Activated CD4-positive, alpha-beta memory T cell treated with anti-CD3 and anti-CD28 coated beads, Interleukin-2, amount 10 ng/mL, durations not matched to agents 7 days and 5 days (primary cell): ENCODE measurements around the gene SLC38A10. TPM values are rescaled to one million over a fixed set of nuclear protein-coding genes. Genes with fewer than 3 reads are reported as not detected.

ENCODE experiments used
- CTCF ChIA-PET: fragments of 350-600 bp; sonication (Branson Sonifier 250); formaldehyde crosslinking; loops from one replicate; lab custom pipeline; 2021; ENCODE audit warnings: antibody characterized with exemption, inconsistent platforms; lab: Charles Lee
- POLR2A ChIA-PET: fragments of 350-600 bp; sonication (Branson Sonifier 250); formaldehyde crosslinking; loops from one replicate; lab custom pipeline; 2021; ENCODE audit warnings: antibody characterized with exemption; lab: Charles Lee
- DNase-seq: peaks from one replicate; pipeline ENCODE4 v3.0.0-alpha.2; 2020
- H3K27ac Mint-ChIP-seq: one replicate; pipeline ENCODE4 v1.8.0; 2021; ENCODE audit warnings: mild to moderate bottlenecking, mixed read lengths
- H3K27me3 Mint-ChIP-seq: one replicate; pipeline ENCODE4 v1.8.0; 2021; ENCODE audit warnings: mixed read lengths
- H3K36me3 Mint-ChIP-seq: one replicate; pipeline ENCODE4 v1.8.0; 2021; ENCODE audit warnings: low read depth, mixed read lengths
- H3K4me1 Mint-ChIP-seq: one replicate; pipeline ENCODE4 v1.8.0; 2021; ENCODE audit warnings: mixed read lengths
- H3K4me3 Mint-ChIP-seq: one replicate; pipeline ENCODE4 v1.8.0; 2021; ENCODE audit warnings: mild to moderate bottlenecking, mixed read lengths
- H3K9me3 Mint-ChIP-seq: one replicate; pipeline ENCODE4 v1.8.0; 2021; ENCODE audit warnings: mixed read lengths
- total RNA-seq, 2 experiments: library from RNA; stranded (reverse); gene quantifications; one replicate each; pipeline ENCODE4 v1.2.3, GENCODE V29; 2021

The SLC38A10 gene
- total RNA-seq, 2 experiments from 2014 or later = 112 to 114 TPM

DNA sequence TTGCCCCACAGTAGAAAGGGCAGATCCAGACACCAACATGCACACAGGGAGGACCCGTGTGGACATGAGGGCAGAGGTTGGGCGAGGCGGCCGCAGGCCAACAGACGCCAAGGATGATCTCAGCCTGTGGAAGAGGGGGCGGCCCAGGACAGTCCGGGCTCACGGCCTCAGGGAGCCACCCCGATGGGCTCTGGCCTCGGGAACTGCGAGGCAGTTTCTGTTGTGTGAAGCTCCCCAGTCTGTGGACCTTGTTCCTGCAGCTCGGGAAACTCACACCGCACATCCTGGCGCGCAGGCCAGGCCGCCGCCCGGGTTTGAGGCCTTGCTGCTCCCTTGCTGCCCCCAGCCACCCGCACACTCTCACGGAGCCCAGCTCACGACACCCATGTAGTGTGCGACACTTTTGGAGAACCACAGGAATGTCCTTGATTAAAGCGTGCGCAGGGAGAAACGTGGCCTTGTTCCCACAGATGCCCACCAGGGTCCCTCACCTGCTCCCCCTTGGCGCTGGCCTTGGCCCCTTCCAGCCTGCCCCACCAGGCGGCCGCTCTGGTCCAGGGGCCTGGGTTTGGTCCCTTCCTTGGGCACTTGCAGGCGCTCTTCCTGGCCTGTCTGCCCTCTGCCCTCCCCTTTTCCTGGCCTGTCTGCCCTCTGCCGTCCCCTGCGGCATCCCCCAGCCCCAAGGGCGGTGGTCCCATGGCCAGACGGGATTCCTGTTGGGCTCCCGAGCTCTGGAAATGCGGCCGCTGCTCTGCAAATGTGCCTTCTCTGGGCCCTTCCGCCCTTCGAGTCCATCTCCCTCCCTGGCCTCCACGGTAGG, 9.3 kb upstream of the SLC38A10 start:
- H3K4me3 Mint-ChIP-seq = no peak overlapping the region
- no peak for DNase-seq
- no peaks in the 10 kb centered on the region for H3K9me3 Mint-ChIP-seq
- CTCF ChIA-PET = no interaction called here
- H3K36me3 Mint-ChIP-seq = no peaks in the 10 kb centered on the region
- H3K4me1 Mint-ChIP-seq = peaks cover 3% of the 10 kb centered on the region
- H3K27ac Mint-ChIP-seq = no peak overlapping the region
- POLR2A ChIA-PET = interaction anchor here (2.4 kb wide), 1 partner anchor 9 kb away, joined by 12 read pairs; the partner anchor contains the start of gene SLC38A10
- peaks cover 3% of the 10 kb centered on the region for H3K27me3 Mint-ChIP-seq

DNA sequence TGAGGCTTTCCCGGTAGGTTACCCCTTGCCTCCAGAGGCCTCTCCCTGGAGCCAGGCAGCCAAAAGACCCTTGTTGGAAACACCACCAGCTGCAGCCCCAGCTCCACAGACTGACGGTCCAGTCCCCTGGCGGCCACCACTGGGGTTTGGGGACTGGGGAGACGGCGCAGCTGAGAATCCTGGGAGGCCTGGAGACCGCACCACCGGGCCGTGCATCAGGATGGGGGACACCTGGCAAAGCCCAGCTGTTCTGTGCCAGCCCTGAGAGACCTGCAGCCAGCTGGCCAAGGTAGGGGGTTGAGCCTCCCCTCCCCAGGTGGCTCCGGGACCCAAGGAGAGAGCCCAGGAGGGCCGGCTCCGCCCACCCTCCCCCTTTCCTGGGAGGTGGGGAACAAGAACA, 8.3 kb upstream of the SLC38A10 start:
- H3K9me3 Mint-ChIP-seq = no peaks in the 10 kb centered on the region
- no peak overlapping the region for H3K27ac Mint-ChIP-seq
- no peak for DNase-seq
- no peaks in the 10 kb centered on the region for H3K27me3 Mint-ChIP-seq
- H3K4me1 Mint-ChIP-seq = no peaks in the 10 kb centered on the region
- no peaks in the 10 kb centered on the region for H3K36me3 Mint-ChIP-seq
- POLR2A ChIA-PET = no interaction called here
- CTCF ChIA-PET = no interaction called here
- H3K4me3 Mint-ChIP-seq = no peak overlapping the region

DNA sequence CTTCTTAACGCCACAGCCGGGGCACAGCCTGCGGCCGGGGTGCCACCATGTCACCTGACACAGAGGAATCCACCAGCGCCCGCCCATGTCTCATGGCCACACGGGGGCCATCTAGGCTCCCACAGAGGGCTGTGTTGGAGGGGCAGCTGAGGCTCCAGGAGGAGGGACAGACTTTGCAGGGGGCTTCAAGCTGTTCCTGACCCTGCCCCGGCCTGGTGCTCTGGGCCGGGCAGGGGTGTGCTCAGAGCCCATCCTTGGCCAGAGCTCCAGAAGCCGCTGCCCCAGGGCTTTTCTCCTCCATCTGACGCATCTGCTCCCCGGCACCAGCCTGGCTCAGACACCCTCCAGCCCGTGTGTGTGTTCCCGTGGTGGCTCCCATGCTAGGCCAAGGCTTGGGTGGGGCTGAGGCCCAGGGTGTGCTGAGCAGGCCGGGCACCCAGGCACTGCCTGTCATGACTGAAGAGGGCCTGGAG, 7.8 kb upstream of the SLC38A10 start:
- H3K4me1 Mint-ChIP-seq = no peaks in the 10 kb centered on the region
- ChIA-PET CTCF (no interaction called here), POLR2A (no interaction called here)
- no peak overlapping the region for H3K4me3 Mint-ChIP-seq
- no peak for DNase-seq
- no peak overlapping the region for H3K27ac Mint-ChIP-seq
- H3K9me3 Mint-ChIP-seq = no peaks in the 10 kb centered on the region
- no peaks in the 10 kb centered on the region for H3K27me3 Mint-ChIP-seq
- no peaks in the 10 kb centered on the region for H3K36me3 Mint-ChIP-seq

DNA sequence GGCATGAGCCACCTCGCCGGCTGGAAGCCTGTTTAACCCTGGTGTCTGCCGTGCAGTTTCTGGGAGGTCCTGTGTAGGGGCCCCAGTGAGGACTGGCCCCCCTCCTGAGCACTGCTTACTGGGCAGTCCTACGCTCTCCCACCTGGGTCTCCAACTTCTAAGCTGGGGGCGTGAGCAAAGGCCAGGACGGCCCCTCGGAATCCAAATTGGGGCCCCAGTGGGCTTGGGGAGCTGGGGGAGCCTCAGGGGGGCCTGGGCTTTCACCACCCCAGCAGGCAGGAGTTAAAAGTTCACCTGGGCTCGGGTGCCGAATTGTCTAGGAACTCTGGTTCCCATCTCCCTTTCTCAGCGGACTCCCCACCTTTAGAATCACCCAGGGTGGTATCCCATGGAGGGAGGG, 7.2 kb upstream of the SLC38A10 start:
- H3K9me3 Mint-ChIP-seq = no peaks in the 10 kb centered on the region
- H3K27me3 Mint-ChIP-seq = no peaks in the 10 kb centered on the region
- CTCF ChIA-PET = no interaction called here
- no peak overlapping the region for H3K4me3 Mint-ChIP-seq
- H3K4me1 Mint-ChIP-seq = no peaks in the 10 kb centered on the region
- no peak for DNase-seq
- H3K36me3 Mint-ChIP-seq = no peaks in the 10 kb centered on the region
- H3K27ac Mint-ChIP-seq = no peak overlapping the region
- POLR2A ChIA-PET = interaction anchor here (0.6 kb wide), 1 partner anchor 195 kb away, joined by 3 read pairs; no protein-coding TSS in a partner anchor

DNA sequence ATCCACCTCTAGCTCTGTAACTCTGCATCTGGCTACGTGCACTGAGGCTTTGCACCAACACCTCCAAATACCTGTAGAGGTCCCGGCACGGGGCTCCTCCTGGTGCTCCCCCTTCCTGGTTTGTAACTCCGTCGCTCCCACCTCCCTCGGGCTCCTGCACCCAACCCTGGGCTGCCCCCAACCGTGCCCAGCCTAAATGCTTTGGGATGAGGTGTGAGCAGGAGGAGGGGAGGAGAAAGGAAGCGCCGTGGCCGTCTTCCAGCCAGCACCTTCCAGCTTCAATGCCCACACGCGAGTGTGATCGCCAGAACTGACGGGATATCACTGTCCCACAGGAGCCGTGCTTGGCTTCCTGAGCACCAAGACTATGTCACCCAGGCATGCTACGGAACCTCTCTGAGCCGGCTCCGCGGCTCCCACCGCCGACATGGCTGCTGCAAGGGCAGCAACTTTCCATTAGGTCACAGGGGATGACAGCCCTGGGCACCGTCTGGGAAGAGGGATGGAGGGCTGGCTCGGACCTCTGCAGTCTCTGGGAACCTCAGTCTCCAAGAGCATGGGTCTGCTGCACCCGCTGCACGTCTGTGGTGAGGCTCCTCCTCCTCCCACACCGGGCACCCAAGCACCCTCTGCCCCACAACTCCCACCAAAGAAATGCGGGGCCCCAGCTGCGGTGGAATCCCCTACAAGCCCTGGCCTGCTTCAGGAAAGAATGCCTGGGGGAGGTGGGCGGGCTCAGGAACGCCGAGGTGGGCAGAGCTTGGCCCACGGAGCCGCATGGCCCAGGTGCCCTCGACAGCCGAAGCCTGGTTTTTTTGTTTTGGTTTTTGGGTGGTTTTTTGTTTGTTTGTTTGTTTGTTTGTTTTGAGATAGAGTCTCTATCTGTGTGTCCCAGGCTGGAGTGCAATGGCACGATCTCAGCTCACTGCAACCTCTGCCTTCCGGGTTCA, 6.4 kb upstream of the SLC38A10 start:
- Mint-ChIP-seq H3K9me3 (no peaks in the 10 kb centered on the region), H3K36me3 (no peaks in the 10 kb centered on the region), H3K4me3 (no peak overlapping the region), H3K4me1 (peaks cover 3% of the 10 kb centered on the region), H3K27me3 (no peaks in the 10 kb centered on the region), H3K27ac (no peak overlapping the region)
- DNase-seq = no peak
- ChIA-PET POLR2A (interaction anchor here (0.6 kb wide), 1 partner anchor 195 kb away, joined by 3 read pairs; no protein-coding TSS in a partner anchor), CTCF (no interaction called here)

DNA sequence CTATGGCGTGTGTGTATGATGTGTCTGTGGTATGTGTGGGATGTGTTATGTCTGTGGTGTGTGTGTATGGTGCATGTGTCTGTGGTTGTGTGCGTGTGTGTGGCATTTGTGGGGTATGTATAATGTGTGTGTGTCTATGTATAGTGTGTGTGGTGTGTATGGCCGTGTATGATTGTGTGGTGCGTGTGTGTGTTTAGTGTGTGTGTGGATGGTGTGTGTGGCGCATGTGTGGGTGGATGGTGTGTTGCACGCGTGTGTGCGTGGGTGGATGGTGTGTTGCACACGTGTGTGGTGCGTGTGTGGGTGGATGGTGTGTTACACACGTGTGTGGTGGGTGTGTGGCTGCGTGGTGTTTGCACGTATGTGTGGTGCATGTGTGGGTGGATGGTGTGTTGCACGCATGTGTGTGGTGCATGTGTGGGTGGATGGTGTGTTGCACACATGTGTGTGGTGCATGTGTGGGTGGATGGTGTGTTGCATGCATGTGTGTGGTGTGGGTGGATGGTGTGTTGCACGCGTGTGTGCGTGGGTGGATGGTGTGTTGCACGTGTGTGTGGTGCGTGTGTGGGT, 5.6 kb upstream of the SLC38A10 start:
- Mint-ChIP-seq H3K36me3 (no peaks in the 10 kb centered on the region), H3K4me3 (no peak overlapping the region), H3K9me3 (no peaks in the 10 kb centered on the region), H3K27ac (no peak overlapping the region), H3K27me3 (no peaks in the 10 kb centered on the region), H3K4me1 (peaks cover 9% of the 10 kb centered on the region)
- DNase-seq = no peak
- ChIA-PET CTCF (no interaction called here), POLR2A (no interaction called here)

DNA sequence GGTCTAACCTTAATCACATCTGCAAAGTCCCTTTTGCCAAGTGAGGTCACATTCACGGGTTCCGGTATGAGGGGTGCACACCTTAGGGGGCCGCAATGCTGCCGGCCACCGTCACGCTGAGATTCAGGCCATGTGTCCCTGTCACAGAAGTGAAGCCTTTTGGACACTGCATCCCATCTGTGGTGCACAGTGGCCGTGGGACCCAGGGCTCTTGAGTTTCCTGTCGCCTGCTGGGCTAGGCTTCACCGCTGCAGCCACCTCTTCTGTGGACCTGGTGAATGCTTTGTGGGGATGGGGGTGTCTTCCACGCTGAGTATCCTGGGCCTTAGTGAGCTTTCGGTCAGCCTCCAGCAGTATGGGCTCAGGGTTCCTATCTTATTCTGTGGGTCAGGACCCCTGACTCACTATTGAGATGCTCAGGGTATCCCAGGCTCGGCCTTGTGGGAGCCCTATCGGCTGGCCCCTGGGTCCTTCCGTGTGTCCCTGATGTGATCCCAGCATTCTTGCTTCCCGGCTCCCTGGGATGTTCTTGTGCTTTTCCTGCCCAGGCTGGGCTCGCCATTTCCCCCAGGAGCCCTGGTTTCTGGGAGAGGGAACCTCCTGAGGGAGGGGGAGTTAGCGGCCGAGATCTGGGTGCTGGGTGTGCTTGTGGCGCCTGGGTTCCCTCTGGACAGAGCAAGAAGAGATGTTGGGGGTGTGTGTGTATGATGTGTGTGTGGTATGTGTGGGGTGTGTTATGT, 4.9 kb upstream of the SLC38A10 start:
- ChIA-PET POLR2A (interaction anchor here (1.4 kb wide), 1 partner anchor 13 kb away, joined by 3 read pairs; no protein-coding TSS in a partner anchor), CTCF (interaction anchor here (0.6 kb wide), 1 partner anchor 264 kb away, joined by 4 read pairs; no protein-coding TSS in a partner anchor)
- no peak overlapping the region for H3K4me3 Mint-ChIP-seq
- H3K27ac Mint-ChIP-seq = no peak overlapping the region
- H3K4me1 Mint-ChIP-seq = peaks cover 12% of the 10 kb centered on the region
- no peaks in the 10 kb centered on the region for H3K27me3 Mint-ChIP-seq
- H3K36me3 Mint-ChIP-seq = no peaks in the 10 kb centered on the region
- H3K9me3 Mint-ChIP-seq = no peaks in the 10 kb centered on the region
- DNase-seq = no peak

DNA sequence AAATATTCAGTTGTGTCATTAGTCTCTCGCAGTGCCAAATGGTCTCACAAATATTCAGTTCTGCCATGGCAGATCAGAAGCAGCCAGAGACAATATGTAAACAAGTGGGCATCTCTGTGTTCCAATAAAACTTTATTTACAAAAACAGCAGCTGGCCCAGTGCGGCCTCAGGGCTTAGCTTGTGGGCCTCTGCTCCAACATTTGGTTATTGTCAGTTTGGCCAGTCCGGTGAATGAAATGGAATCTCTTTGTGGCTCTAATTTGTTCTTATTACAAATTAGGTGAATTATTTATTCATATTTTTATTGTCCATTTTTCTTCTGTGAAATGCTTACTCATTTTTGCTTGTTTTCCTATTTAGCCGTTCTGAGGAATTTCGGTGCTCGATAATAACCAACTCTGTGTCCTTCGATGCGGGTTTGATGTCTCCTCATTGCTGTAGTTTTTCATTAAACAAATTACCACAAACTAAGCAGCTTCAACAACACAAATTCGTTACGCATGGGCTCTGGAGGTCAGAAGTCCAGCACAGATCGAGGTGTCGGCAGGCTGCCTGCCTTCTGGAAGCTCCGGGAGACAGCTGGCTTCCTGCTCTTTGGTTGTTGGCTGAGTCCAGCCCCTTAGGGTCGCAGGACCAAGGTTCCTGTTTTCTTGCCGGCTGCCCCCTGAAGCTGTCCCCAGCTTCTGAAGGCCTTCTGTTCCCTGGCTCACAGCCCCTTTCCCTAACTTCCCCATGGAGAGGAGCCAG, 4.1 kb upstream of the SLC38A10 start:
- Mint-ChIP-seq H3K4me1 (peaks cover 15% of the 10 kb centered on the region), H3K4me3 (no peak overlapping the region), H3K36me3 (peaks cover 3% of the 10 kb centered on the region), H3K27ac (no peak overlapping the region), H3K27me3 (no peaks in the 10 kb centered on the region), H3K9me3 (no peaks in the 10 kb centered on the region)
- no peak for DNase-seq
- POLR2A ChIA-PET = interaction anchor here (0.8 to 1.4 kb wide), 2 partner anchors 14 to 253 kb away, joined by 3 read pairs; partner anchors contain the start of gene FAAP100
- CTCF ChIA-PET = interaction anchor here (0.6 kb wide), 1 partner anchor 263 kb away, joined by 4 read pairs; no protein-coding TSS in a partner anchor

DNA sequence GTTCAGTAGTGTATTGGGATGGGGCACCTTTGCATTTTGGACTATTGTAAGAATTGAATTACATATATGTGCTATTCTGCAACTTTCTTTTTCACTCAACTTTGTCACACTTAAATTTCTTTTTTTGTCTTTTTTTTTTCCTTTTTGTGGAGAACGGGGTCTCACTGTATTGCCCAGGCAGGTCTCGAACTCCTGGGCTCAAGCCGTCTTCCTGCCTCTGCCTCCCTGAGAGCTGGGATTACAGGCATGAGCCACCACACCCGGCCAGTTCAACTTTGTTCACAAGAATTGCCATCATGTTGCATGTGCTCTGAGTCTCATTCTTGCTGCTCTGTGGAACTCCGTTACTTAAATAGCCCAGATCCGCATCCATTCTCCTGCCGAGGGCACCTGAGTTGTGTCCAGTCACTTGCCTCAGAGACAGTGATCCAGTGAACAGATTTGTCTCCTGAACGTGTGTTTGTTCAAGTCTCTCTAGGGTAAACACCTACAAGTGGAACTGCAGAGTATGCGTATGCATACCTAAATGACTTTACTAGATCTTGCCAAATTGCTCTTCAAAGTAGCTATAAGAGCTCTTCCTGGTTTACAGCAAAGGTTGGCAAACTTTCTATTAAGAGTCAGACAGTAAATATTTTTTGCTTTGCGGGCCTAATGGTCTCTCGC, 3.4 kb upstream of the SLC38A10 start:
- H3K27me3 Mint-ChIP-seq = no peaks in the 10 kb centered on the region
- DNase-seq = no peak
- peaks cover 22% of the 10 kb centered on the region for H3K4me1 Mint-ChIP-seq
- H3K4me3 Mint-ChIP-seq = no peak overlapping the region
- no peak overlapping the region for H3K27ac Mint-ChIP-seq
- no peaks in the 10 kb centered on the region for H3K9me3 Mint-ChIP-seq
- peaks cover 9% of the 10 kb centered on the region for H3K36me3 Mint-ChIP-seq
- CTCF ChIA-PET = no interaction called here
- POLR2A ChIA-PET = interaction anchor here (0.8 to 1.4 kb wide), 2 partner anchors 15 to 254 kb away, joined by 3 read pairs; partner anchors contain the start of gene FAAP100

DNA sequence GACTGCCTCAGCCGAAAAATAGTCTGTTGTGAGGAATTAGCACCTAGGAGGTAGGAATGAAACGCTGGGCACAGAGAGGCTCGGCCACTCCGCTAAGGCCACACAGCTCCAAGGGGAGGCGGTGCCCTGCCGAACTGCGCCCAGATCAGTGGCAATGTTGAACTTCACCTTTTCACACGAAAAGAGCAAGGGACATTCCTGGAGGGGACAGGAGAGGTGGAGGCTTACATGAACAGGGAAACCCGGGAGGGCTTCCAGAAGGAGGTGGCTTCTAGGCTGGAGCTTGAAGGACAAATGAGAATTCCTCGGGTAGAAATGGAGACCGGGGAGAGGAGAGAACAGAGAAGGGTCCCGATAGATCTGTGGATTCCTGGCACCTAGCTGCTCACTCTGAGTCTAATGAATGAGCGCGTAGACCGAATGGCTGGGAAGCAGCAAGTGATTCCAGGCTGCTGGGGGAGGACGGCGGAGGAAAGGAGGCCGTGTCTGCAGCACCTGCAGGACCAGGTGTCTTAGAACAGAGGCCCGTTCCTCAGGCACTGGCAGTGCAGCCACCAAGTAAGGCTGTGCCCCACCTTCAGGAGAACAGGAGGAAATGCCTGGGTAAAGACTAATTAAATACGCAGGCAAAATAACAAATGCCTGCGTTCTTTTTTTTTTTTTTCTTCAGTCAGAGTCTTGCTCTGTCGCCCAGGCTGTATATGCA, 722 bp upstream of the SLC38A10 start:
- POLR2A ChIA-PET = interaction anchor here (0.7 to 2.8 kb wide), 9 partner anchors 9 to 216 kb away, joined by 3 to 41 read pairs (median 8); partner anchors contain the start of genes ACTG1, NDUFAF8 and TEPSIN
- no peaks in the 10 kb centered on the region for H3K27me3 Mint-ChIP-seq
- no peaks in the 10 kb centered on the region for H3K9me3 Mint-ChIP-seq
- H3K36me3 Mint-ChIP-seq = peaks cover 21% of the 10 kb centered on the region
- DNase-seq = peak; percentile 58
- peak overlapping the region; percentile 91 for H3K4me3 Mint-ChIP-seq
- CTCF ChIA-PET = interaction anchor here (0.6 to 2.5 kb wide), 5 partner anchors 10 to 305 kb away, joined by 3 to 14 read pairs (median 5); no protein-coding TSS in a partner anchor
- H3K27ac Mint-ChIP-seq = peak overlapping the region; percentile 94
- peaks cover 43% of the 10 kb centered on the region for H3K4me1 Mint-ChIP-seq
